GM18907 (cell line): ENCODE measurements around the gene DUOXA2.
A peak's percentile ranks its signal among the peaks of the same experiment; 100 is the strongest.

Experiments
- ATAC-seq: cut with Tn5 transposase; IDR thresholded peaks from one replicate; pipeline ENCODE4 v1.9.1; 2021; ENCODE audit warnings: mild to moderate bottlenecking, moderate library complexity; ENCODE audit not compliant: unreplicated experiment

The DUOXA2 gene

GRCh38 chr15:45155739-45156138, 41.6 kb downstream of the DUOXA2 start:
- ATAC-seq: no peak

GRCh38 chr15:45156744-45157455, 42.8 kb downstream of the DUOXA2 start:
- no peak for ATAC-seq

GRCh38 chr15:45157974-45158373, 43.8 kb downstream of the DUOXA2 start:
- no peak for ATAC-seq

- no peak for ATAC-seq
These were observed 47.5 kb downstream of the DUOXA2 start for GRCh38 chr15:45161666-45162065.

- ATAC-seq: peak; percentile 43
These were observed 48.8 kb downstream of the DUOXA2 start for GRCh38 chr15:45162771-45163507.

GRCh38 chr15:45163508-45163856, 49.4 kb downstream of the DUOXA2 start:
- ATAC-seq: no peak

- no peak for ATAC-seq
These were observed 50.8 kb downstream of the DUOXA2 start for GRCh38 chr15:45164914-45165313.

- ATAC-seq: no peak
These were observed 51.4 kb downstream of the DUOXA2 start for GRCh38 chr15:45165536-45165935.

GRCh38 chr15:45166834-45167630, 52.9 kb downstream of the DUOXA2 start:
- ATAC-seq: peak; percentile 93

GRCh38 chr15:45167631-45168205, 53.6 kb downstream of the DUOXA2 start:
- no peak for ATAC-seq
